ENCODE data around the gene UGT1A4.

DNA sequence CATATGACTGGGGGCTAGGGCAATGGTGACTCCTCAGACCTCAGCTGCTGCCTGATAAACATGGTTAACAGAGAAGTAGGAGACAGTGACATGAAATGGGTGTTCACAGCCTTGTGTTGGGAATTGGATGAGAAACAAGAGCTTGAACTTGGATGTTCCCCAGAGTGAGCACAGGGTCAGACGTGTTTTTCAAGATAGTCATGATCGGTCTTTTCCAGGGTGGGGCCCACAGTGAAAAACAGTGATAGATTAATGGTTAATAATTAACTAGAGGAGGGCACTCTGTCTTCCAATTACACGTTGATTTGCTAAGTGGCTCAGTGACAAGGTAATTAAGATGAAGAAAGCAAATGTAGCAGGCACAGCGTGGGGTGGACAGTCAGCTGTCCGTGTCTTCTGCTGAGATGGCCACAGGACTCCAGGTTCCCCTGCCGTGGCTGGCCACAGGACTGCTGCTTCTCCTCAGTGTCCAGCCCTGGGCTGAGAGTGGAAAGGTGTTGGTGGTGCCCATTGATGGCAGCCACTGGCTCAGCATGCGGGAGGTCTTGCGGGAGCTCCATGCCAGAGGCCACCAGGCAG lies 10.3 kb downstream of the UGT1A4 start, which contains the start of gene UGT1A3:
- TF ChIP-seq POLR2A (IDR thresholded peaks at IDR 0.05), result no peak
- TF ChIP-seq, protein P1, sequence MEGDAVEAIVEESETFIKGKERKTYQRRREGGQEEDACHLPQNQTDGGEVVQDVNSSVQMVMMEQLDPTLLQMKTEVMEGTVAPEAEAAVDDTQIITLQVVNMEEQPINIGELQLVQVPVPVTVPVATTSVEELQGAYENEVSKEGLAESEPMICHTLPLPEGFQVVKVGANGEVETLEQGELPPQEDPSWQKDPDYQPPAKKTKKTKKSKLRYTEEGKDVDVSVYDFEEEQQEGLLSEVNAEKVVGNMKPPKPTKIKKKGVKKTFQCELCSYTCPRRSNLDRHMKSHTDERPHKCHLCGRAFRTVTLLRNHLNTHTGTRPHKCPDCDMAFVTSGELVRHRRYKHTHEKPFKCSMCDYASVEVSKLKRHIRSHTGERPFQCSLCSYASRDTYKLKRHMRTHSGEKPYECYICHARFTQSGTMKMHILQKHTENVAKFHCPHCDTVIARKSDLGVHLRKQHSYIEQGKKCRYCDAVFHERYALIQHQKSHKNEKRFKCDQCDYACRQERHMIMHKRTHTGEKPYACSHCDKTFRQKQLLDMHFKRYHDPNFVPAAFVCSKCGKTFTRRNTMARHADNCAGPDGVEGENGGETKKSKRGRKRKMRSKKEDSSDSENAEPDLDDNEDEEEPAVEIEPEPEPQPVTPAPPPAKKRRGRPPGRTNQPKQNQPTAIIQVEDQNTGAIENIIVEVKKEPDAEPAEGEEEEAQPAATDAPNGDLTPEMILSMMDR (IDR thresholded peaks at IDR 0.05), result no peak
- no peak for TF ChIP-seq POLR2AphosphoS5 (IDR thresholded peaks at IDR 0.05)
- no peak for TF ChIP-seq EP300 (IDR thresholded peaks at IDR 0.05)
